ENCODE data around the gene FAM78B.

The FAM78B gene

DNA sequence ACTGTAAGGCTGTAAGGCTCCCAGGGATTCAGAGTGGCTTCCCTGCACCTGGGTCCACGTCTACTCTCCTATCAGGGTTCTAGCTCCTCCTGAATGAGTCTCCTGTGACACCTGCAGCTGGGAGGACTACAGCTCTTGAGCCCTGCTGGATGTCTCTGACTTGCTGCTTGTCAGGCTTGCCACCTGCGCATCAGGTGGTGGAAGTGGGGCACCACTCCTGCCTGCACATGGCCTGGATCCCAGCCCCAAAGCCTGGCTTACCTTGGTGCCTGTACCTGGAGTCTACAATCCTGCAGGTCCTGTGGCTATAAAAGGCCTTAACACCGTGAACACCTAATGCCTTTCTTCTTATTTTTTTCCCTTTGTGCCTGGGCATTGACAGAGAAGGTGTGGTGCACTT, 82.2 kb downstream of the FAM78B start:
- in situ Hi-C loops (cut with HindIII; ENCODE audit: low pct_ligation_motif_present, low pct_unique_long_range_greater_than_20kb, low sequenced_read_pairs): no loop called here
- no peak for DNase-seq

DNA sequence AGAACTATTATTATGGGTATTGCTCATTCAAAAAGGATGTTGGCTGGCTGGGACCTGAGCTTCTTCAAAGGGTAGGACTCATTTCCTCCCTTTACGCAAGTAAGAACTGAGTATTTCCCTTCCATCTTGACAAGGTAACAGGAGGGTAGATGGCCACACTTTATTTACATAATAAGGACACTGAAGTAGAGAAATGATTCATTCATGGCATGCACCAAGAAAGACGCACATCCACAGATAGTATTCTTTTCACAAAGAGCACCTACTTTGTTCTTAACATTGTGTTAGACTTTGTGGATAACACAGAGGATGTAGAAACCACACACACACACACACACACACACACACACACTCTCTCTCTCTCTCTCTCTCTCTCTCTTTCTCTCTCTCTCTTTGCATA, 82.9 kb downstream of the FAM78B start:
- in situ Hi-C loops (cut with HindIII; ENCODE audit: low pct_ligation_motif_present, low pct_unique_long_range_greater_than_20kb, low sequenced_read_pairs): no loop called here
- no peak for DNase-seq

DNA sequence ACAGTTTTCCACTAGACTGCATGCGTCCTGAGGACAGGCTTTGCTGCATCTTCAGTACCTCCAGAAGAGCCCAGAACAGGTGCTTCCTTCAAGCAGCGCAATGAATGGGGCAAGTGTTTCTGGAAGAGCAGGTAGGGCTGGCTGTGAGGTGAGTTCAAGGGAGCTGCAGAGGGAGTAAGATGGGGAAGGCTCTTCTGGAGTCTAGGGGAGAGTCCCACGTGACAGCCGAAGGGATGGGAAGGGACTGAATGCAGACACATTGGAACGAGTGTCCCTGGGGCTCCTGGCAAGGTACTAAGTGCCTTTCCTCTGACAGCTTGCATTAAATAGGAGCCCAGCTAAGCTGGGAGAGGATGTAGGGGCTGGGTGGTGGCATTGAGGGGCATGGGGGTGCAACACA, 84.2 kb downstream of the FAM78B start:
- in situ Hi-C loops (cut with HindIII; ENCODE audit: low pct_ligation_motif_present, low pct_unique_long_range_greater_than_20kb, low sequenced_read_pairs): no loop called here
- no peak for DNase-seq

DNA sequence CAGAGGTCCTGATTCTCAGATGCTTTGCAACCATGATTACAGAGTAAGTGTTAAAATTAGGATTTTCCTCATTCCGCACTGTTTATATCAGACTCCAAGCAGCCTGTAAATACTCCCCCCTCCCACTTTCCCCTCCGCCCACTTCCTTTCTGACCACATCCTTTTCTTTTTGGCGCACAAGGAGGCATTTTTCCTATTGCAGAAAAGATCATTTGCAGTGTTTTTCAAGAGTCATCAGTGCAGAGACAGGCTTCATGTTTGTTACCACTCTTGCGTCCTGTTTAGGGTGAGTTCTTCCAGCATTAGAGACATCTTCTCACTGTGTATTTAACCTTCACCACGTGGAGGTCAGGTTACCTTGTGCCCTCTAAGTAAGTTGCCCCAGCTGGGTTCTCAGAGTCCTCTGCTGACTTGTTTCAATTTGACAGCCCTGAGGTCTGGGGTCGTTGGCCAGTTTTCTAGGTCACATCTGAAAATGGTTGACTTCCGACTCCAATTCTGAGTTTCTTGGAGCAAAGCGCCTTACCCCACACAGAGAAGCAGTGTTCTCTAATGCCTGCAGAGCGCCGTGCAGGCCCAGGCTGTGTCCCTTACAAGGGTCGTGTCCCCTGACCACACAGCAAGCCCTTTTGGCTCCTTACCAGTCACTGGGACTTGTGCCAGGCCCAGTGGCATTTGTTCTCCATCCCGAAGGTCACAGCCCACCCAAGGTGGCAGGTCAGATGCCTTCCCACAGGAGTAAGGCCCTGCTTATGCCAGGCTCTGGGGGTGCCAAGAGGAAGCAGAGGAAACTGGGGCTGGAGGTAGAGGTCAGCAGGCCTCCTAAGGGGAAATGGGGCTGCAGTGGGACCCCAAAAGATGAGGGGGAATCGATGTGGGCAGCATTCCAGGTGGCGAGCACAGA, 85.6 kb downstream of the FAM78B start:
- in situ Hi-C loops (cut with HindIII; ENCODE audit: low pct_ligation_motif_present, low pct_unique_long_range_greater_than_20kb, low sequenced_read_pairs): no loop called here

DNA sequence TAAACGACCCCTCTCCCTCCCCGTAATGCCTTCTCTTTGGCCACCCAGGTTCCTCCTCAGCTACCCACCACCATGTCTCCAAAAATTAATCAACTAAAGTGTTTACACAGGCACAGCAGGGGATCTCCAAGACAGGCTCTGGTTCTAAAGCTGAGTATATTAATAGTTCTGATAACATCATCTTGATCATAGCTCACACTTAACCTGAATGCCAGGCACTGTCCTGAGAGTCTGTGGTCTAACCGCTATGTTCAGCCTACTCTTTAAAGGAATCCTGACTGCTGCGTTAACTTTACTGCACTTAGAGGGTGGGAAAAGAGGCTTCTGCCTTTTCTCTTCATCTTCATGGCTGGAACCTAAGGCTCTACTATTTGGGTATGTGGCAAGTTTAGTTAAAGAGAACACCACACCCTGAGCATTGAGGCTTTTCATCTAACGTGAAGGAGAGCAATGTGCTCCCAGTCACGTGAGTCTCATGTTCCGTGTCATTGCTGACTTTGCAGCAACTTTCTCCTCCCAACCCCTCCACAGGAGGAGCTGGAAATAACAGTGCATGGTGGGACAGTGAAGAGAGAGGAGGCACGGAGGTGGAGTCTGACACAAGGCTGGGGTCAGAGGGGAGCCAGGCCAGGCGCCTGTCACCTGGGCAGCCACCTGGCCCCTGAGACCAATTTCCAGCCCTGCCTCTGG, 86.4 kb downstream of the FAM78B start:
- in situ Hi-C loops (cut with HindIII; ENCODE audit: low pct_ligation_motif_present, low pct_unique_long_range_greater_than_20kb, low sequenced_read_pairs): no loop called here
- no peak for DNase-seq

More for the DNA sequence above, 85.6 kb downstream of the FAM78B start:
- DNase-seq: no peak

DNA sequence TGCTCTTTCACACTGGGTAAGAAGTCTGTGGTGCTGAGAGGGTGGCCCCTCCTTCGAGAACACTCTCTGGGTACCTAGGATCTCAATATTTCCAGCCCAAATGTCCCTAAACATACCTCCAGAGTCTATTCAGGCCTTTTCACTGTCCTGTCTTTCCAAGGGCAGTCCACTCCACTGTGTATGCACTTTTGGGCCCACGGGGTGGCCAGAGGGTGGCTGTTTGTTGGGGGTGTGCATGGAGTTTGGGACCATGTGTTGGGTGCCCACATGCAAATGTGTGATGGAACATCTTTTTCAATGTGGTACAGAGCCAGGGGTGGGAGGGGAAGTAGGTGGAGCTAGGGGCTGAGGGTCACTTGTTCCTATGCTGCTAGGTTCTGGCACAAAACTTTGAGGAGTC, 87.5 kb downstream of the FAM78B start:
- no peak for DNase-seq
- in situ Hi-C loops (cut with HindIII; ENCODE audit: low pct_ligation_motif_present, low pct_unique_long_range_greater_than_20kb, low sequenced_read_pairs): no loop called here

DNA sequence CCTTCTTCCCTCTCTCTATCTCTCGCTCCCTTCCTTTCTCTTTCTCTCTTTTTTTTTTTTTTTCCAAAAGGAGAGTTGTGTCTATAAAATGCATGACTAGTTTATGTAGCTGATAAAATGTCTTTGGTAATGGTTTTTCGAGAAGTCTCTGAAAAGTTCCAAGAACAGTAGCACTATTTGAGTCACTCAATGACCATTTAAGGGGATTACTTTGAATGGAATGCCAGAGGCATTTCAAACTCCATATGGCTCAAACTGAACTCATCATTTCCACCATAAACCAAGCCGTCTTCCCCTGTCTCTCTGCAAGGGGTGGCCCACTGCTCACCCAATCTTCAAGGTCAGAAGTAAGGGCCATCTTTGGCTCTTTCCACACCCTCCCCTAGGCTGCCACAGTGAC, 93.3 kb downstream of the FAM78B start:
- in situ Hi-C loops (cut with HindIII; ENCODE audit: low pct_ligation_motif_present, low pct_unique_long_range_greater_than_20kb, low sequenced_read_pairs): no loop called here

DNA sequence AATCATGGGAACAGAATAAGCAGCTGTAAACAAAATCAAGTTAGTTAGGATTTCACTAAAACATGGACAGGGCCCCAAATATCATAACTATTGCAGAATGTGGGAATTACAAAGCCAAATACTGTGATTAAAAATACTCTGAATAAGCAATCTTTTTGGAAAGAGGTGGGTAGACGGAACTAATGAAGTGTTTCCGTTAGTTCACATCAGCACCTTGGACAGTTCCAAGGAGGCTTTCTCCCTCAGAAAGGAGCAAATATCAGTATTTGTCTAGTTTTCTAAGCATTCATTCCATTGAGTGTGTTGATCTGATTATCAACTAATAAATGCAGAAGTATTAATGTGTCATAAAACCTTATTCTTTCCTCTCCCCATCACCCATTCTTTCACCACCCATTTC, 97.4 kb downstream of the FAM78B start:
- peak; percentile 39 for DNase-seq
- in situ Hi-C loops (cut with HindIII; ENCODE audit: low pct_ligation_motif_present, low pct_unique_long_range_greater_than_20kb, low sequenced_read_pairs): no loop called here

More for the DNA sequence above, 93.3 kb downstream of the FAM78B start:
- no peak for DNase-seq

DNA sequence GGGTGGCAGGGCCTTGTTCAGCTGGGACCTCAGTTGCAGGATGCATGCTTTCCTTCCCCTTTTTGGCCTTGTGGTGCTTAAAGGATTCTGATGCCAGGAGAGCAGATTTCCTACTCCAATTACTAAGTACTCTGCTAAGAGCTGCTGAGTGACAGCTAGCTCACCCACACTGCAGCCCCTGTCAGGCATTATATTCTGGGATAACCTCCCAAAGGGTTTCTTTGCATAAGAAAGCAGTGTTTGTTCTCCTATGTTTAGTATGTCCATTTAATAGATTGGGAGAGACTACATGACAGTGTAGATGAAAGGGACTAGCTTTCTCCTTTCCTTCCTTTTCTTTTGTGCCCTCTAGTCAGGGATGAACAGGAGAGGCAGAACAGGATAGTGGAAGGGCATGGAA, 100.7 kb downstream of the FAM78B start:
- DNase-seq: no peak
- in situ Hi-C loops (cut with HindIII; ENCODE audit: low pct_ligation_motif_present, low pct_unique_long_range_greater_than_20kb, low sequenced_read_pairs): no loop called here

DNA sequence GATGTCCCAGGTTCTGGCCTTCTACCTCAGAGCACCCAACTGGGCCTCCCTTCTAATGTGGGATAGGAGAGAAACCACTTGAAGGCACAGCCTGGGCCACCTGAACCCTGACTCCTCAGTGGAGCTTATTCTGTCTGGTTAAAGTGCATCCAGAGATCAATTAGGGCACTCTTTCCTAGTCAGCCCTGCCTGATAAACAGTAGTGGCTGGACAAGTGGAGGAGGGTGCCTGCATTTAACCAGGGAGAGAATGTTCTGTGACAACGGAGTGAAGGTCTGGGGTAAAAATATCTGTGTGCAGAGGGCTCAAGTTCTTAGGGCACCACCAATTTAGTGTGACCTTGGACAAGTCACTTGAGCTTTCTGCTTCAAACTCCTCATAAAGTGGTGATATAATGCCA, 101.8 kb downstream of the FAM78B start:
- no peak for DNase-seq
- in situ Hi-C loops (cut with HindIII; ENCODE audit: low pct_ligation_motif_present, low pct_unique_long_range_greater_than_20kb, low sequenced_read_pairs): no loop called here

DNA sequence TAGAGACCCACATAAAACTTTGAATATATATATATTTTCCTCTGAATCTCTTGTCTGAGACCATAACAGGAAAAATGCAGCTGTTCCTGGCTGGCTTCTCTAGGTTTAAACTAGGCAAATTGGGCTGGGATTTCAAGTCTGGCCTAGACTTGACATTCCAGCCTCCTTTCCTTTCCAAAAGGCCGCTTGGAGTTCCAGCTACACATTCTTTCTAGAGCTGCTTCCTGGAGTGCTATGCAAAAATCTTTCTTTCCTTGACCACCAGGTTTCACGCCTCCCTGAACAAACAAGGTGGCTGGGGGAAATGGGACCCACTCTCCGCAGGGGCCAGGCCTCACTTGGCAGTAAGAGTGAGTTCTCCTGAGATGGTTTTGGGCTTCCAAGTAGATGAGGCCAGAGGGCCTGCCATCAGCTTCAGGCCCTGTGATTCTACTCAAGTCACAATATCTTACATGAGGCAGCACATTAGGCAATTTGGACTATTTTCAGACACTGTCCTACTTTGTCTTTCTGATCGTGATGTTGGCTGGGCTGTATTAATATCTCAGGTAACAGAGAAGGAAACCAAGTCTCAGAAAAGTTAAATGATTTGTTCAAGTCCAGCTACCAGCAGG, 102.4 kb downstream of the FAM78B start:
- in situ Hi-C loops (cut with HindIII; ENCODE audit: low pct_ligation_motif_present, low pct_unique_long_range_greater_than_20kb, low sequenced_read_pairs): no loop called here
- DNase-seq: no peak

DNA sequence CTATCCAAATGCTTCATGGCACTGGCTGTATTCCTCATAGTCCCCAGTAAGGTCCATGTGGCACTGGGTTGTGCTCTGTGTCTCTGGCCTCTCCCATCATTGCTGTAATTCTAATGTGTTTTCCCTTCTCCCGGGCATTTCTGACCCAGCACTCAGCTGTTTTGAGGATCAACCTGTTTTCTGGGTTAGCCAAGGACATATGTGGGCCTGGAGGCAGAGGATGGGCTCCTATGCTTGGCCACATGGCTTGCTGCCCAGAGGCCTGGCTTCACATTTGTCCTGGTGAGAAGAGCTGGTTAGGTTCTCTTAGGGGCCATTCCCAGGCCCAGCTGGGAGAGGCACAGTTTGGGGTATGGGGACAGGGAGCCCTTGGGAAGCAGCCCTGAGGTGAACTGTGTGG, 103.1 kb downstream of the FAM78B start:
- DNase-seq: no peak
- in situ Hi-C loops (cut with HindIII; ENCODE audit: low pct_ligation_motif_present, low pct_unique_long_range_greater_than_20kb, low sequenced_read_pairs): no loop called here

DNA sequence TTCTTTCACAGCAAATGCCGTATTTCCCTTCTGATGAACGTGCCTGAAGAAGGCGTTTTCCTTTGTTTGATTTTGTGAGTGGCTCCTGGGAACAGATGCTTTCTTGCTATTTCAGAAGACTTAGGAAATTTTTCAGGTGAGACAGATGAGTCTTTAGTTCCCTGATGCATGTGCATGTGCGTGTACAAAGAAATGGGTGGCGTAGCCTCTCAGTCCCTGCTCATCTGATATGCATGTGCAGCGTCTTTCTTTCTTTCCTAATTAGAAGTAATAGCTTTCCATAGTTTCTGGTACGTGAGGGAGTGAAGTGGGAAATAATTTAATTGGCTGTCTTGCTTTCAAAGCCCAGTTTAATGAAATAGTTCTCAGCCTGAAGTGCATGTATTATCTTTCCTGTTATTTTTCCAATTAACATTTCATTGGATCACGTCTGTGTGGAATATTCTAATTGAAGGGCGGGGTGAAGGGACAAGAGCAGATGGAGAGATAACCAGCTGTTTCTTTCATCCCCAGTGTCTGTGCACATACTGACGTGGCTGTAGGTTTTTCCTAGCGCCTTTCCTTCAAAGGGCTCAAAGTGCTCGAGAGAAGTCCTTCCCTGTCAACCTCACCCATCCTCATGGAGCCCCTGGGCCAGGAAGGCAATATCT, 104.3 kb downstream of the FAM78B start:
- DNase-seq: no peak
- in situ Hi-C loops (cut with HindIII; ENCODE audit: low pct_ligation_motif_present, low pct_unique_long_range_greater_than_20kb, low sequenced_read_pairs): no loop called here

DNA sequence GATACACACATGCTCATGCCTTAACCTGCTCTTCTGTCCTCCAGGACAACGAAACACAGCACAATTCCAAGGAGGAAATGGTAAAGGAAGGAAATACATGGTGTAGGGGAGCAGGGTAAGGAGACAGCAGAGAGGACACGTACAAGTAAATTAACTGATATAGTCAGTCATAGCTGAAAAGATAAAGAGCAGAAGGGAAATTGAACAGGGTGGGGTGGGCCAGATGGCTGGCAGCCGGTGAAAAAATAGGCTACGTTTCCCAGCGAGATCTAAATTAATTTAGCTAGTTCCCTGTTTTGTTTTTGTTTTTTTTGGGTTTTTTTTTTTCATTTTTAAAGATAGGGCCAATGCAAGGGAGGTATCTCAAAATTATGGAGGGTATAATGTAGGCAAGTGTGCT, 109.2 kb downstream of the FAM78B start:
- no peak for DNase-seq

DNA sequence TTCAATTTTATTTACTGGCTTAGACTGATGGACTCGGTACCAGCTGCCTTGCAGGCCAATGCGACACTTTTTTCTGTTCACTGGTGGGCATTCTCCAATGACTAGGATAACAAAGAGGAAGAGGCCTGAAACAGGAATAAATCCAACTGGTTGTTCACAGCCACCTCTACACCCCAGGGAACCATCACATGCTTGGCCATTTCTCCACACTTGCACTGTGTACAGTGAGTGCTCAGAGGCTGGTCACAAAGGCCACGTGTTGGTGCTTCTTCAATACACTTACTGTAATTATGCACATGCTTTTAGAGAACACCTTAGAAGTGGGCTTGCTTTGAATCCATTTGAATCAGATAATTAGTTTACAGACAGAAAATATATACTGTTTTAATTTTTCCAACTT, 113.4 kb downstream of the FAM78B start:
- no peak for DNase-seq
- in situ Hi-C loops (cut with HindIII; ENCODE audit: low pct_ligation_motif_present, low pct_unique_long_range_greater_than_20kb, low sequenced_read_pairs): no loop called here

More for the DNA sequence above, 109.2 kb downstream of the FAM78B start:
- in situ Hi-C loops (cut with HindIII; ENCODE audit: low pct_ligation_motif_present, low pct_unique_long_range_greater_than_20kb, low sequenced_read_pairs): no loop called here

DNA sequence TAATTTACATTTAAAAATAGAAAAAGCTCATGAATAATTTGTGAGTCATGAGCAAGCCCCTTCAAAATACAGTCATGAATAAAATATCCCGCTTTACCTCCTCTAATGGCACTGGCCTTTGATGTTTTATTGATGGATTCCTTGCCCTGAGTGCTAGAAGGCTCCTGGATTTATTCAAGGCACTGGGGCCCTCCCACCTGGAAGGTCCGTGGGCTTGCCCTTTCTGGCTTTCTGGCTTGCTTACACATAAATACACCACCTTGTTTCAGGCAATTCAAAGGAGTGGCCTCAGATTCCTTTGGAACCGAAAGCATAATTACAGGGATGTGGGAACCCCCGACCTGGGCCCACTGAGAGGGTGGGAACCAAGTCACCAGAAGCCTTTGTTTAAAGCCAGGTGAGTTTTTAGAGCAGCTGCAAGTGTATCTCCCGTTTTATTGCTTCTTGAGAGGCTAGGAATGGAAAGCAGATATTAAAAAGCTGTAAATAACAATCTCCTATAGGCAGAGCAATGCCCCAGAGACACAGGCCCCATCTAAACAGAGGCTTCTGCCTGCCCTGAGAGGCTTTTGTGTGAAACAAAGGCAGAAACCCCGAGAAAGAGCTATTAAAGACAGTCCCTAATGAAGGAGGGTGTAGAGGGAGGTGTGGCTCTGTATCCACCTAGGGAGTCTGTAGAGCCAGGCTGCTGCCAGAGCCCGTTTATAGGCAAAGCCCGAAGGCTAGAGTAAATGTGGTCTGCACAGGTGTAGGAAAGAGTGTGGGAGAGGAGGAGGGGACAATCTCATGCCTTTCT, 126.4 kb downstream of the FAM78B start:
- DNase-seq: no peak
- in situ Hi-C loops (cut with HindIII; ENCODE audit: low pct_ligation_motif_present, low pct_unique_long_range_greater_than_20kb, low sequenced_read_pairs): no loop called here

DNA sequence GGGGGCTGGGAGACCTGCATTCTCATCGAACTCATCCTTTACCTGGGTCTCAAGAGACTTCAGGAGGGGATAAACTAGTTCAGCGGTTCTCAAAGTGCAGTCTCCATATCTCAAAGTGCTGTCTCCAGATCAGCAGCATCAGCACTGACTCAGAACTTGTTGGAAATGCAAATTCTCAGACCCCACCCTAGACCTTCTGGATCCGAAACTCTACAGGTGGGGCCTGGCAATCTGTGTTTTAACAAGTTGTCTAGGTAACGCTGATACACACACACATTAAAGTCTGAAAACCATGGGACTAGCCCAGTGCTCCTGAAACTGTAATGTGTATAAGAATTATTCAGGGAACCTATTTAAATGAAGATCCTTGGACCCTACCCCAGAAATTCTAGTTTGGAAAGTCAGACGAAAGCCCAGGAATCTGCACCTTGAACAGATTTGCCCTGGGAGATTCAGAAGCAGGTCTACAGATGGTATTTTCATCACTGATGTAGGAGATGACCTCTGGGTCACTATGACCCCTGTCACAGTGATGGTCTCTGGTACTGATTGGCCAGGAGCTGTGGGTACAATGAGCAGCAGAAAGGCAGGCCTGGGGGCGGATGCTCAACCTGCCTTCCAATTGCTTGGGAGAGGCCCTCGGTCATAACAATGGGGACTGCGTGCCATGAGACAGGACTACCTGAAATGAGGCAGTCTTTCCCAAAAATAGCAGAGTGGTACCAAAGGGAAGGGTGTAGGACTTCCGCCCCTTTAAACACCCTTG, 127.2 kb downstream of the FAM78B start:
- in situ Hi-C loops (cut with HindIII; ENCODE audit: low pct_ligation_motif_present, low pct_unique_long_range_greater_than_20kb, low sequenced_read_pairs): no loop called here
- no peak for DNase-seq

DNA sequence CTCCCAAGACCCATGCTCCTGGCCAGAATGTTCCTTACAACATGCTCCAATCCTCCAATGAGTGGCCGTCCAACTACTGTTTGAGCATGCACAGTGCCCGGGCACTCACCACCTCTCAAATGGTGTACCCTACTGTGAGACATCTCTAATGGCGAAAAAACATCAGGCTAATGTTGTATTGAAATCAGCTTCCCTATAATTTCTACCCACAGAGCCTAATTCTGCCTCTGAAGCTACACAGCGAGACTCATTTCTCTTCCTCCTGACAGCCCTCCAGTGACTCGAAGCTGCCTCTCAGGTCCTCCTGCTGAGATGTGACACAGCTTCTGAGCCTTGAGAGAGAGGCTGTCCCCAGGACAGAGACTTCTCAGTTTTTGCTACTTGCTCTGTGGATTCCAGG, 130.7 kb downstream of the FAM78B start:
- no peak for DNase-seq
- in situ Hi-C loops (cut with HindIII; ENCODE audit: low pct_ligation_motif_present, low pct_unique_long_range_greater_than_20kb, low sequenced_read_pairs): no loop called here
